SW 1271 (cell line): ENCODE data around the gene POLR1B.
"Not testable (repeated sequence)": the region's sequence is repeated elsewhere in the genome, so short reads cannot be mapped to it uniquely, and the experiment has no call there.

Source experiments
- DNase-seq, 2 experiments: peaks; one replicate each; lab custom pipeline; 2025; lab: John Stamatoyannopoulos, UW

The POLR1B gene, protein sequence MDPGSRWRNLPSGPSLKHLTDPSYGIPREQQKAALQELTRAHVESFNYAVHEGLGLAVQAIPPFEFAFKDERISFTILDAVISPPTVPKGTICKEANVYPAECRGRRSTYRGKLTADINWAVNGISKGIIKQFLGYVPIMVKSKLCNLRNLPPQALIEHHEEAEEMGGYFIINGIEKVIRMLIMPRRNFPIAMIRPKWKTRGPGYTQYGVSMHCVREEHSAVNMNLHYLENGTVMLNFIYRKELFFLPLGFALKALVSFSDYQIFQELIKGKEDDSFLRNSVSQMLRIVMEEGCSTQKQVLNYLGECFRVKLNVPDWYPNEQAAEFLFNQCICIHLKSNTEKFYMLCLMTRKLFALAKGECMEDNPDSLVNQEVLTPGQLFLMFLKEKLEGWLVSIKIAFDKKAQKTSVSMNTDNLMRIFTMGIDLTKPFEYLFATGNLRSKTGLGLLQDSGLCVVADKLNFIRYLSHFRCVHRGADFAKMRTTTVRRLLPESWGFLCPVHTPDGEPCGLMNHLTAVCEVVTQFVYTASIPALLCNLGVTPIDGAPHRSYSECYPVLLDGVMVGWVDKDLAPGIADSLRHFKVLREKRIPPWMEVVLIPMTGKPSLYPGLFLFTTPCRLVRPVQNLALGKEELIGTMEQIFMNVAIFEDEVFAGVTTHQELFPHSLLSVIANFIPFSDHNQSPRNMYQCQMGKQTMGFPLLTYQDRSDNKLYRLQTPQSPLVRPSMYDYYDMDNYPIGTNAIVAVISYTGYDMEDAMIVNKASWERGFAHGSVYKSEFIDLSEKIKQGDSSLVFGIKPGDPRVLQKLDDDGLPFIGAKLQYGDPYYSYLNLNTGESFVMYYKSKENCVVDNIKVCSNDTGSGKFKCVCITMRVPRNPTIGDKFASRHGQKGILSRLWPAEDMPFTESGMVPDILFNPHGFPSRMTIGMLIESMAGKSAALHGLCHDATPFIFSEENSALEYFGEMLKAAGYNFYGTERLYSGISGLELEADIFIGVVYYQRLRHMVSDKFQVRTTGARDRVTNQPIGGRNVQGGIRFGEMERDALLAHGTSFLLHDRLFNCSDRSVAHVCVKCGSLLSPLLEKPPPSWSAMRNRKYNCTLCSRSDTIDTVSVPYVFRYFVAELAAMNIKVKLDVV

DNA sequence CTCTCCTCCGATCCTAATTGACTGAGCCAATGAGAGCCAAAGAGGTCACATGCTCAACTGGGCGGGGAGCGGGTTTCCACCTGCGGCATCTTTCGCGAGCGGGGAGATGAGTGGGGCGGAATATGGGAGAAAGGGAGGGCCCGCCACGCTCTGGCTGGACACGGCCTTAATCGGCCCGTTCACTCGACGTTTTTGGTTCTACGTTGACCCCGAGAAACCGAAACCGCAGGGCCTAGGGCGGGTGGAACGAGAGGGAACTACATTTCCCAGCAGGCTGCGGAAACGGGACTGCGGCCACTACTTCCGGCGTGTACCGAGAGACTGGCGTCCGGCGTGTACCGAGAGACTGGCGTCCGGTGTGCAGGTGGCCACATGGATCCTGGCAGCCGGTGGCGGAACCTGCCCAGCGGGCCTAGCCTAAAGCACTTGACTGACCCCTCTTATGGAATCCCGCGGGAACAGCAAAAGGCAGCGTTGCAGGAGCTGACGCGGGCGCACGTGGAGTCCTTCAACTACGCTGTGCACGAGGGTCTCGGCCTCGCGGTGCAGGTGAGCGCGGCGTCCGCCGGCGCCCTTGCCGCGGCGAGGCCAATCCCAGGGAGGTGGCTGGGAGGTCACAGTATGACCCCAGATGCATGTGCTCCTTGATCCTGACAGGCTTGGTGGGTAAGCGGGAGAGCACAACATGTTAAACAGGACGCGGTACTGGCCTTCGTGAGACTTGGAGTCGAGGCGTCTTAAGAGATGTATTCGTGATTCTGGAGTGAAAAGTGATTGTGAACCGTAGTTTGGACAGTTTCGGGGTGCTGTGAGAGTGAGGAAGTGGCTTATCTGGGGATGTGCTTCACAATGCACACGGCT, at the start of gene POLR1B:
TSS of gene POLR1B (plus strand) at position 343 of the 861 bp plus-strand sequence. CDS start at position 373, 30 bp downstream.
- DNase-seq = peak; percentile 82 to 95

DNA sequence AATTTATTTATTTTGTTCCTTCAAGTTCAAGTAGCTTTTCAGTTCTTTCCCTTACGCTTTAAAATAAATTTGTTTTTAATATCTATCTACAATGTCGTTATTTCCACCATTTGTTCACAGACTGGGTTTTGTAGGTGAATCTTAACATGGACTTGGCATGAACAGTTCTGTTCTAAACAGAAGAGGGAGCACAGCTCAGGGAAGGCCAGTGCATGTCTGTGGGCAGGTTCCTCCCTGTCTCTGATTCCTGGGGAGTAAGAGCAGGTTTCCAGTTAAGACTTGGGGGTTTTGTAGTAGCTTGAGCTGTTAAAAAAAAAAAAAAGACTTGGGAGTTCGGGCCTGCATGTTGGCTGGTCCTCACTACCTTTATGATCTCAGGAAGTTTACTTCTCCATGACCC, 49.2 kb upstream of the POLR1B start:
- DNase-seq = no peak

DNA sequence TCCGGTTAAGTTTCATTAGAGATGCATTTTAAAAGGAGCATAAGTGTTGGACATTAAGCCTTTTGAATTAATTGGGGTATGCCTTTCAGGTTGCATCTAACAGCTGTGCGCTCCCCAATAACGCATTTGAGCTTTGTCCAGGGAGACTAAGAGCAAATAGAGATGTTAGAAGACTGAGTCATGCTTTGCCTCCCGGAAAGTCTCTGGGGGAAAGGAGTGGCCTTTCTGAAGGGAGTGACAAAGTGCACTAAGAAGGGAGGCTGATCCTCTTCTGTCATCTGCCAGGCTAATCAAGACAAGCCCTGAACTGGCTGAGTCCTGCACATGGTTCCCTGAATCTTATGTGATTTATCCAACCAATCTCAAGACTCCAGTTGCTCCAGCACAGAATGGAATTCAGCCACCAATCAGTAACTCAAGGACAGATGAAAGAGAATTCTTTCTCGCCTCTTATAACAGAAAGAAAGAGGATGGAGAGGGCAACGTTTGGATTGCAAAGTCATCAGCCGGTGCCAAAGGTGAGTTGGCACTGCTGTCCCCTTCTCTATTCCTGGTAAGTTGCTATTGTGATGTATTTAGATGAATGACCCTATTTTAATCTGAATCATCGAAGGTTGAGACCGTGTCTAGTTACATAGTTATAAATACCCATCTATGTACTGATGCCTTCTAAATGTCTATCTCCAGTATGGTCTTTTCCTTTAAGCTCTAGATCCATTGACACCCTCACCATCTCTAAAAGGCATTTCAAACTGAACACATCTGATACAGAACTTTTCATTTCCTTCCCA, 48.2 kb upstream of the POLR1B start:
- peak in 1 of 2 experiments; percentile 28 for DNase-seq

DNA sequence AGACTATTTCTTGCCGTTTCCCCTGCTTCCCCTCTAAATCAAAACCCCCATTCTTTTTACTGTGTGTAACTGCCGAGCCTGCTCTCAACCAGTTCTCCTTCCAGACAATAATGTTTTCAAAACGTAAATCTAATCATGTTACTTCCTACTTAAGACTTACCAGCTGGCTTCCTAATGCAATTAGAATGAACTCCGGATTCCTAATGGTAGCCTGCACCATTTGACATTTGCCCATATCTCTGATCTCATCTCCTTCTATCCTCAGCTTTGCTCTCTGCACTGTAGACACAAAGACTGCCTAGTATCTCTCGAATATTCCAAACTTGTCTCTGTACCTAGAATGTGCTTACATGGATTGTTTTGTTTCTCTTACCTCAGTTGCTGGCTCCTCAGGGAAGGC, 47.4 kb upstream of the POLR1B start:
- DNase-seq = no peak

DNA sequence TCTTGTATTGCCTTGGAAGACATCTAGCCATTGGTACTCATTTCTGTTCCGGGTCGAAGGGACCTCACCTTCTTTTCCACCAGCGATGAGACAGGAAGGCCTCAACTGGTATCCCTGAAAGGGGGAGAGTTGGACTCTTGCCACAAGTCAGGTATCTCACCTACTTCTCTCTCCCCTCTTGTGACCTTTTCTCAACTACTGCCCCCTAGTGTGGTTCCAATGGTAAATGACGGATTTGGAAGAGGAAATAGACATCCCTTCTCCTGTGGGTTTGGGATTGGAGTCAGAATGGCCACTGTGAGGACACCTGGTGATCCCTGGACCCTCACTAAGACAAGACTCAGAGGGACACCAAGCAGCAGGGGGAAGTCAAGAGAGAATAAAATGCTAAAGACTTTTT, 46.4 kb upstream of the POLR1B start:
- DNase-seq = not testable (repeated sequence)

DNA sequence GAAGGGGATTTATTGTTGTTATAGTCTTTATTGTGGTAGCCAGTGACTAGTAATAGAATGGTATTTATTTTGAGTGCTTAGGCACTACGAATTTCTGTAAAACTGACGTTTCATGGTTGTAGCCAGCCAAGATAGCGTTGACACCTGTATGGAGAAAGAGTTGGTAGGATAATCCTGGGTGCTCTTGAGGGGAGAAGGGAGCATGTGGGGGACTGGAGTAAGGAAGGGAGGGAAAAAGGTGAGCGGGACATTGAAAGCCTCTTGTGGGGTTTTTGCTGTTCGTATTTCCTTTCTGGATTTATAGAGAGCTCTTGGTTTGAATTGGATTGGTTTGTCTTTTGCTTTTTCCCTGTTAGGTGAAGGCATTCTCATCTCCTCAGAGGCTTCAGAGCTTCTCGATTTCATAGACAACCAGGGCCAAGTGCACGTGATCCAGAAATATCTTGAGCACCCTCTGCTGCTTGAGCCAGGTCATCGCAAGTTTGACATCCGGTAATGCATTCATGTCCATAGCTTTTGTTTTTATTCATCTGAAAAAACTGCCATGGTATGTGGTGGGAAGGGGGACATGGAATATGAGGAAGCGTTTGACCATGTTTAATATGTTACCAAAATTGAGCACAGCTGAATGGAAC, 41.3 kb upstream of the POLR1B start:
- DNase-seq = peak in 1 of 2 experiments; percentile 38

DNA sequence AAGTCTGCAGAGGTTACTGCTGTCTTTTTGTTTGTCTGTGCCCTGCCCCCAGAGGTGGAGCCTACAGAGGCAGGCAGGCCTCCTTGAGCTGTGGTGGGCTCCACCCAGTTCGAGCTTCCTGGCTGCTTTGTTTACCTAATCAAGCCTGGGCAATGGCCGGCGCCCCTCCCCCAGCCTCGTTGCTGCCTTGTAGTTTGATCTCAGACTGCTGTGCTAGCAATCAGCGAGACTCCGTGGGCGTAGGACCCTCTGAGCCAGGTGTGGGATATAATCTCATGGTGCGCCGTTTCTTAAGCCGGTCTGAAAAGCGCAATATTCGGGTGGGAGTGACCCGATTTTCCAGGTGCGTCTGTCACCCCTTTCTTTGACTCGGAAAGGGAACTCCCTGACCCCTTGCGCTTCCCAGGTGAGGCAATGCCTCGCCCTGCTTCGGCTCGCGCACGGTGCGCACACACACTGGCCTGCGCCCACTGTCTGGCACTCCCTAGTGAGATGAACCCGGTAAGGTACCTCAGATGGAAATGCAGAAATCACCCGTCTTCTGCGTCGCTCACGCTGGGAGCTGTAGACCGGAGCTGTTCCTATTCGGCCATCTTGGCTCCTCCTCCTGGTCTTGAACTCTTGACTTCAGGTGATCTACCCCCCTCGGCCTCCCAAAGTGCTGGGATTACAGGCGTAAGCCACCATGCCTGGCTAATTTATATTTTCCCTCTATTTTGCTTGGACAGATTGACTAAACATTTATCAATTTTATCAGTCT, 32.8 kb upstream of the POLR1B start:
- not testable (repeated sequence) for DNase-seq

DNA sequence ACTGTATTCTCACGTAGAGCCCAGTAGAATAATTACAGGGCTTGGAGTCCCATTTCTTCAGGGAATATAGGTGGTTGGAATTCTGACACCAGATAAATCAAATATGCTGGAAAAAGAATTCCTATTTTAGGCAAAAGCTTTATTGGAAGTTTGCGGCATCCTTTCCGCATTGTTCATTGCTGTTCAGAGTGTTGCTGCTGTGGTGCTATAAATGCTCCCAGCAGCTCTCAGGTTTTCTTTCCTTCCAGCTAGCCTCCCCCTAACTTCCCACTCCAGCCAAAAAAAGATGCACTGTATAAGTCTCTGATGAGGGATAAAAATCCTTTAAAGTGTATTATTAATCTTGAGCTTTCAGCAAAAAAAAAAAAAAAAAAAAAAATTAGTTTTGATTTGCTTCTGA, 25.5 kb upstream of the POLR1B start:
- DNase-seq = no peak

DNA sequence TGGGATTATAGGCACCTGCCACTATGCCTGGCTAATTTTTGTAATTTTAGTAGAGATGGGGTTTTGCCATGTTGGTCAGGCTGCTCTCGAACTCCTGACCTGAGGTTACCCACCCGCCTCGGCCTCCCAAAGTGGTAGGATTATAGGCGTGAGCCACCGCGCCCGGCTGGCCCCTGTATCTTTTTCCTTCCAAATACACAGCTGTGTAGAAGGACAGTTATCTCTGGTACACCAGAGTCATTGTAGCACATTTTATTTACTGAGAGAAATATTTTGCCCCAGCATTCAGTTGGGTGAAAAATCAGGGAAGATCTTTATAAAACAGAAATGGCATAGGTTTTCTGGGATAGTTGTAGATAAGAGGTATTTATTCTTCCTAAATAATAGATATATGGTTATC, 23.5 kb upstream of the POLR1B start:
- DNase-seq = no peak

DNA sequence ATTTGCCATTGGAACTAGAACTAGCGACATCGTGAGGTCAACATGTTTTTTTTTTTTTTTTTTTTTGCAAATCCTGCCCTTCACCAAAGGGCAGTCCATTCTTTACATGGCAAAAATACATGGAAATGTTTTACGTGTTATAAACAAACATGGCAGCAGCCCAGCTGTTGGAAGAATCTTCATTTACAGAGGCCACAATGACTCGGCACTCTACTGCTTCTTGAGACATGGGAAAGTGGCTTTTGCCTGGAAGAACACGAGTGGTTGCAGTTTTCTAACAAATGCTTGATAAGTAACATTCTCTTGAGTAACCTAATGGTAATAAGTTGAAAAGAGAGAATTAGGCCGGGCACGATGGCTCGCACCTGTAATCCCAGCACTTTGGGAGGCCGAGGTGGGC, 22.8 kb upstream of the POLR1B start:
- no peak for DNase-seq

DNA sequence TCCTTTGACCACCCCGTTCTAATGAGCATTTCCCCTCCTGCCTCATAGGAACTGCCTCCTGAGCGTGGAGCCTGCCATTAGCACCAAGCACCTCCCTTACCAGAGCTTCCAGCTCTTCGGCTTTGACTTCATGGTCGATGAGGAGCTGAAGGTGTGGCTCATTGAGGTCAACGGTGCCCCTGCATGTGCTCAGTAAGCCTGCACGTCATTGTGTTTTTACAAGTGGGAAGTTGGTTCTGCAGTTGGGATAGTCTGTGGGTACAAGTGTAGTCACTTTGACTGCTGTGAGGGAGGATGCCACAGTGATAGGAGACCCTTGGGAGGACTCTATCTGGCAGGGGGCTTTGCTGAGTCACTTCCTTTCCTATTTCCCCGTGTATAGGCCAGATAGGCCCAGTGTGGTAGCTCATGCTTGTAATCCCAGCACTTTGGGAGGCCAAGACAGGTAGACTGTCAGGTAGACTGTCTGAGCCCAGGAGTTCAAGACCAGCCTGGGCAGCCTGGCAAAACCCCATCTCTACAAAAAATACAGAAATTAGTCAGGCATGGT, 22.0 kb upstream of the POLR1B start:
- DNase-seq = no peak

DNA sequence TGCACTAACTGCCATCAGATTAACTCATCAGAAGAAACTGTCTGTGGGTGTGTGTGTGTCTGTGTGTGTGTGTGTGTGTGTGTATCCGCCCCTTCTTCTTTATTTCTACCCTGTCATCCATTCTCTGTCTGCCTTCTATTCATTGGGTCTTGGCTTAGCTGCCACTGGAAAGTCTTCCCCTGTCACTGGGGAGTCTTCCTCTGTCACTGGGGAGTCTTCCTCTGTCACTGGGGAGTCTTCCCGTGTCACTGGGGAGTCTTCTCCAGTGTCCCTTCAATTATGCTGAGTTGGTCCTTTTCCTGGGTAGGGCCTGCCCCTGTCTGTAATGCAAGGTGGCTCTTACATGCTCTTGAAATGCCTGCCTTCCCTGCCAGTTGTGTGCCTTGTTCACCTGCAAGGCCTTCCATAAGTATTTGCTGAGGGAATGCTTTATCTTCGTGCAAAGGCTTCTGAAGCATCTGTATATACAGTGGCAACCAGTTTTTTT, 18.9 kb upstream of the POLR1B start:
- DNase-seq = no peak

DNA sequence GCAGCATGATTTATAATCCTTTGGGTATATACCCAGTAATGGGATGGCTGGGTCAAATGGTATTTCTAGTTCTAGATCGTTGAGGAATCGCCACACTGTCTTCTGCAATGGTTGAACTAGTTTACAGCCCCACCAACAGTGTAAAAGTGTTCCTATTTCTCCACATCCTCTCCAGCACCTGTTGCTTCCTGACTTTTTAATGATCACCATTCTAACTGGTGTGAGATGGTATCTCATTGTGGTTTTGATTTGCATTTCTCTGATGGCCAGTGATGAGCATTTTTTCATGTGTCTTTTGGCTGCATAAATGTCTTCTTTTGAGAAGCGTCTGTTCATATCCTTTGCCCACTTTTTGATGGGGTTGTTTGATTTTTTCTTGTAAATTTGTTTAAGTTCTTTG, 18.0 kb upstream of the POLR1B start:
- not testable (repeated sequence) for DNase-seq

DNA sequence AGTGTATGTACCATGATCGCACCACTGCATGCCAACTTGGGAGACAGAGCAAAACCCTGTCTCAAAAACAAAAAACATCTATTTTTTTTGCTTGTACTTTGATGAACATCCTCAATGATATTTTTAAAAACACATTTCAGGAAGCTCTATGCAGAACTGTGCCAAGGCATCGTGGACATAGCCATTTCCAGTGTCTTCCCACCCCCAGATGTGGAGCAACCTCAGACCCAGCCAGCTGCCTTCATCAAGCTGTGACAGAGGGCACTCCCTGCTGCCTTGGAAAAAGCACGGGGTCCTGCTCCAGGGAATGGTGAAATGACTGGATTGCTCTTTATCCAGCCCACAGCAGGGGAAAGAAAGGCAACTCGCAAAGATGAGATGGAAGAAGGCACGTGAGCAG, 13.7 kb upstream of the POLR1B start:
- DNase-seq = no peak

DNA sequence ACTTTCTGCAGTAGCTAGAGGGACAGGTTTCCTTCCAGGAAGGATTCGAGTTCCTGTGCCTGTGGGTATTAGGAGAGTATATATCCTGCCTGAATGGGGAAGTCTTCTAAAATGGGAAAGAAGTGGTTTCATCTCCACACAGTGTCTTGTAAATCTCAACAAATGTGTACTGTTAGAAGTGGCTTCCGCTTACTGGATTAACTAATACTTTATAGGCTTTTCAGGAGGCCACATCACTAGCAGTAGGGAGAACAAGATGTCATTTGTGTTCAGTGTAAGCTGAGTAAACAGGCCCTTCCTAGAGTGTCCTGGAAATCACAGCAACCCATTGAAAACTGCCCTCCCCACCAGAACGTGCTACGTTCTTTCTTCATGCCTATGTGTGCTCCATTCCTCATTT, 12.5 kb upstream of the POLR1B start:
- no peak for DNase-seq

DNA sequence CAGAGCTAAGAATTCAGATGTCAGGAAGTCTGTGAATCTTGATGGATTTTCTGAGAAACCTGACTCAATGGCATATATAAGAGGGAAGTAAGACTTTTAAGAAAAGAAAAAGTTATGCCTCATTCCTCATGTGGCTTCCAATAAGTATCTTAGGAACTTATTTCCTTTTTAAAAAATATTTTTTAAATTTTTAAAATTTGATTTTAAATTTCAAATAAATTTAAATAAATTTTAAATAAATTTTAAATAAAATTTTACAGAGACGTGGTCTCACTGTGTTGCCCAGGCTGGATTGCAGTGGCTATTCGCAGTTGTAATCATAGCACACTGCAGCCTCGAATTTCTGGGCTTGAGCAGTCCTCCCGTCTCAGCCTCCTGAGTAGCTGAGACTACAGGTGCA, 11.5 kb upstream of the POLR1B start:
- DNase-seq = no peak

DNA sequence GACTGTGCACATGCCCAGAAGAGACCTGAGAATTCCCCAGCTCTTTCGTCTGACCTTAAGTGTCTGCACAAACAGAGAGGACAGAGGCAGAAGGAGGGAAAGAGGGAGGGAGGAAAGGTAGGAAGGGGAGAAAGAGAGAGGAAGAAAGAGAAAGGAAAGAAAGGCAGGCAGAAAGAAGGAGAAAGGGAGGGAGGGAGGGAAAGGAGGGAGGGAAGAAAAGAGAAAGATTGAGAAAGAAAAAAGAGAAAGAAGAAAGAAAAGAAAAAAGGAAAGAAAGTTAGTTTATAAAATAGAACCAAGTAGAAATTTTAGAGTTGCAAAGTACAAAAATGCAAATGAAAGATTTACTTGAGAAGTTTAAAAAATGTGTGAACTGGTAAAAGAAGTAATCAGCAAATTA, 7.4 kb upstream of the POLR1B start:
- no peak for DNase-seq

DNA sequence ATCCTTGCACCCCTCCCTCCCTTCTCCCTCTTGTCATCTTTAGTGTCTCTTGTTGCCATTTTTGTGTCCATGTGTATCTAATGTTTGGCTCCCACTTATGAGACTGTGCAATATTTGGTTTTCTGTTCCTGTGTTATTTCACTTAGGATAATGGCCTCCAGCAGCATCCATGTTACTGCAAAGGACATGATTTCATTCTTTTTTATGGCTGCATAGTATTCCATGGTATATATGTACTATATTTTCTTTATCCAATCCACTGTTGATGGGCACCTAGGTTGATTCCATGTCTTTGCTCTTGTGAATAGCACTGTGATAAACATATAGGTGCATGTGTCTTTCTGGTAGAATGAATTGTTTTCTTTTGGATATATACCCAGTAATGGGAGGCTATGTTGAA, 5.6 kb upstream of the POLR1B start:
- DNase-seq = not testable (repeated sequence)

DNA sequence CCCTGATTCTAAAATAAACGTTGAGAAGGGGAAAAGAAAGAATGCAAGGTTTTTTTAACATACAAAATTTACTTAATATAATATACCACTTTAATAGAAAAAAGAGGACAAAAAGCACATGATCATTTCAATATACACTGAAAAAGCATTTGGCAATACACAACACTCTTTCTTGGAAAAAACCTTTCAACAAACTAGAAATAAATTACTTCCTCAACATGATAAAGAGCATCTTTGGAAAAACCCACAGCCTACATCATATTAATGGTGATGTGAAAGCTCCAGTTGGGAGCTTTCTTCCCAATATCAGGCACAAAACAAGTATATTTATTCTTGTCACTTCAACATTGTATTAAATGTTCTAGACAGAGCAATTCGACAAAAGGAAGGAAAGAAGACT, 3.0 kb upstream of the POLR1B start:
- DNase-seq = no peak
